HG02973 (cell line): ENCODE data around the gene SLC19A1.
"Not testable (repeated sequence)": the region's sequence is repeated elsewhere in the genome, so short reads cannot be mapped to it uniquely, and the experiment has no call there.

ENCODE experiments used
- ATAC-seq: cut with Tn5 transposase; IDR thresholded peaks from one replicate; pipeline ENCODE4 v1.9.1; 2021; ENCODE audit warnings: moderate library complexity; ENCODE audit not compliant: unreplicated experiment

The SLC19A1 gene

GRCh38 chr21:45576838-45577737, 34.8 kb upstream of the SLC19A1 start:
- no peak for ATAC-seq

- no peak for ATAC-seq
These were observed 34.0 kb upstream of the SLC19A1 start for GRCh38 chr21:45575993-45576837.

- ATAC-seq: no peak
These were observed 33.2 kb upstream of the SLC19A1 start for GRCh38 chr21:45575304-45575992.

GRCh38 chr21:45574691-45575090, 32.5 kb upstream of the SLC19A1 start:
- no peak for ATAC-seq

GRCh38 chr21:45574081-45574501, 31.9 kb upstream of the SLC19A1 start:
- no peak for ATAC-seq

- no peak for ATAC-seq
These were observed 31.3 kb upstream of the SLC19A1 start for GRCh38 chr21:45573452-45574035.

GRCh38 chr21:45572783-45573451, 30.7 kb upstream of the SLC19A1 start:
- ATAC-seq: no peak

- no peak for ATAC-seq
These were observed 30.0 kb upstream of the SLC19A1 start for GRCh38 chr21:45572231-45572630.

GRCh38 chr21:45571641-45572040, 29.4 kb upstream of the SLC19A1 start:
- no peak for ATAC-seq

- ATAC-seq: no peak
These were observed 28.8 kb upstream of the SLC19A1 start for GRCh38 chr21:45570826-45571601.

- ATAC-seq: no peak
These were observed 27.8 kb upstream of the SLC19A1 start for GRCh38 chr21:45570071-45570470.

GRCh38 chr21:45568383-45568782, 26.1 kb upstream of the SLC19A1 start:
- ATAC-seq: no peak

GRCh38 chr21:45564137-45564536, 21.9 kb upstream of the SLC19A1 start:
- not testable (repeated sequence) for ATAC-seq

GRCh38 chr21:45562965-45563364, 20.7 kb upstream of the SLC19A1 start:
- no peak for ATAC-seq

- no peak for ATAC-seq
These were observed 20.2 kb upstream of the SLC19A1 start for GRCh38 chr21:45562402-45562801.

GRCh38 chr21:45561241-45561640, 19.0 kb upstream of the SLC19A1 start:
- not testable (repeated sequence) for ATAC-seq

GRCh38 chr21:45560106-45561021, 18.1 kb upstream of the SLC19A1 start:
- ATAC-seq: no peak
